Epithelial cell of esophagus (primary cell): ENCODE measurements around the gene ARHGAP25.

Experiments used
- DNase-seq: peaks from one replicate; pipeline ENCODE4 v3.0.0; 2010; ENCODE audit warnings: low read depth
- H3K4me3 ChIP-seq: 2 replicates; pipeline ENCODE4 v1.5.1; 2011; ENCODE audit warnings: mild to moderate bottlenecking, low read length, control low read depth
- CTCF ChIP-seq: IDR thresholded peaks from 2 replicates; pipeline ENCODE4 v1.5.1; 2011; ENCODE audit warnings: low read depth, mild to moderate bottlenecking, low read length, control low read depth, inconsistent platforms; ENCODE audit not compliant: insufficient read depth; ENCODE audit errors: missing control alignments

ARHGAP25 gene

GRCh38 chr2:68863996-68864395 is 129.4 kb downstream of the ARHGAP25 start:
- no peak overlapping the region for H3K4me3 ChIP-seq
- no peak for DNase-seq
- TF ChIP-seq CTCF = no peak

- no peak for TF ChIP-seq CTCF
- H3K4me3 ChIP-seq = no peak overlapping the region
These were observed 130.5 kb downstream of the ARHGAP25 start for GRCh38 chr2:68865108-68865507.

GRCh38 chr2:68870215-68870614 is 135.6 kb downstream of the ARHGAP25 start:
- peak; percentile 39 for DNase-seq
- TF ChIP-seq CTCF = no peak

More at GRCh38 chr2:68865108-68865507, 130.5 kb downstream of the ARHGAP25 start:
- no peak for DNase-seq

GRCh38 chr2:68871159-68871764 is 136.7 kb downstream of the ARHGAP25 start, which contains the start of gene BMP10:
TSS of gene BMP10 (minus strand) at chr2:68871397. CDS start at chr2:68871358, 39 bp downstream.
- no peak within 1 kb of the TSS for H3K4me3 ChIP-seq
- TF ChIP-seq CTCF = no peak
- no peak for DNase-seq

More at GRCh38 chr2:68870215-68870614, 135.6 kb downstream of the ARHGAP25 start:
- H3K4me3 ChIP-seq = no peak overlapping the region
